ENCODE results near the gene MT1G.
A peak's percentile ranks its signal among the peaks of the same experiment; 100 is the strongest.
"Not testable (repeated sequence)": the region's sequence is repeated elsewhere in the genome, so short reads cannot be mapped to it uniquely, and the experiment has no call there.

The MT1G gene

DNA sequence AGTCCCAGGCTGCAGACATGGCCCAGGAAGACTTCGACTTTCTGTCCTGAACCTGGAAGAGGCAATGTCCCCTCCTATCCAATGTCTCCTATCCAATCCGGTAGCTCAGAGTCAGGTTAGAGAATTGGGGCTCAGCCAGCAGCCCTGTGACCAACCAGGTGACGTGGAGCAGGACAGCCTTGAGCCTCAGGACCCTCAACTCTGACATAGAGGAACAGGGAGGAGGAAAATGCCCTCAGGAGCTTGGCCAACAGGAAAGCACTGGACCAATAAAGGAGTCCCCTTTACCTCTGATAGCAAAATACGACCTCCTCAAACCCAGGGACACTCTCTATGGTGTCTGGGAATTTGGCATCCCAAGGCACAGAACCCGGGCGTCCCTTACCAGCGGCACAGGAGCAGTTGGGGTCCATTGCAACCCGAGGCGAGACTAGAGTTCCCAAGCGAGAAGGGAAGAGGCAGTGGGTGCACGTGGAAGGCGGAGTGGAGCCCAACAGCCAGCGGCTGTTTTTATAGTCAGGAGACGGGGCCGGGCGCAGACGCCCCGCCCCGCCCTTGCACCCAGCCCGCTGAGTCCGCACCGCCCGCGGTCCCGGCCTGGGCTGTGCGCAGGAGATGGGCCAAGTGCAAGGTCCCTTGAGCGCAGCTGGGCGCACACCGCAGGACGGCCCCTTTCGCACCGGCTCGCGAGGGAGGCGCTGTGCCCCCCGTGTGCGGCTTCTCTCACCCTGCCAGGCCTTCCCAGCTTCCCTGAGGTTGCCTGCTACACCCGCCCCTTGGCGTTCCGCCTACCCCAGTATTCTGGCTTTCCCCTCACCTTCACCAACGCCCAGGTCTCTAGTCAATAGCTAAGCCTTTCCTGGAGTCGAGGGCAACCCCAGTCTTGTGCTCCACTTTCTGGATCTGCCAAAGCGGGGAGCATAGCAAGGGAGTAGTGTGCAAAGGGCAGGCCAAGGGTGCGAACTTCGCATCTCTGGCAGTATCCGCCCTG, at the start of gene MT1G:
Gene MT1G (minus strand): TSS at position 485 of the 991 bp plus-strand sequence. CDS start 72 bp downstream, at position 413.
- DNase-seq: no peak
- in situ Hi-C loops (cut with HindIII; ENCODE audit: low pct_ligation_motif_present, low pct_unique_long_range_greater_than_20kb, low sequenced_read_pairs): no loop called here

DNA sequence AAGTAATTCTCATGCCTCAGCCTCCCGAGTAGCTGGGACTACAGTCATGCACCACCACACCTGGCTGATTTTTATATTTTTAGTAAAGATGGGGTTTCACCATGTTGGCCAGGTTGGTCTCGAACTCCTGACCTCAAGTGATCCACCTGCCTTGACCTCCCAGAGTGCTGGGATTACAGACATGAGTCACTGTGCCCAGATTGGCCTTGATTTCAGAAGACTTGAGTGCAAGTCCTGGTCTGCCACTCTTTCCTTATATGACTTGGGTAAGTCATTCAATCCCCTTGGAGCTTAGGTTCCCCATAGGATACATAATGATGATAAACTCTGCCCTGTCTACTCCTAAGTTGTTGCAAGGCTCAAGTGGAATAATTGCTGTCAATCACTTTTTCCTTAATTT, 49.7 kb upstream of the MT1G start:
- in situ Hi-C loops (cut with HindIII; ENCODE audit: low pct_ligation_motif_present, low pct_unique_long_range_greater_than_20kb, low sequenced_read_pairs); DNase-seq: not testable (repeated sequence)

DNA sequence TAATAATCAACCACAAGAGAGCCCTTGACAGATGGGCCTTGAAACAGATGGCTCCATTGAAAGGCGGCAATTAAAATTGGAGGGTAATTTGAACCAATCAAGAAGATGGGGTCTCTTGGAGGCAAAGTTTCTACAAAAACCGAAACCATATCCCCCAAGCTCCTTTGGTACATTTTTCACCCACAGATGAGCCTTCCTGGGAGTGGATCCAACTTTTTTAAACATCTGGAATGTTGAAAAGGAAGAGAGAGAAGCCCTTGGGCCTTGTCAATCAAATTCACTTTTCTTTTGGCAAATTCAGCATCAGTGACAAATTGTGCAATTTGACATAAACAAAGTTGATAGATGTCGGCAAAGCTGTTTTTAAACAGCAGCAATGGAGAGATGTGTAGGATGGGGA, 48.9 kb upstream of the MT1G start:
- in situ Hi-C loops (cut with HindIII; ENCODE audit: low pct_ligation_motif_present, low pct_unique_long_range_greater_than_20kb, low sequenced_read_pairs): no loop called here
- DNase-seq: no peak

DNA sequence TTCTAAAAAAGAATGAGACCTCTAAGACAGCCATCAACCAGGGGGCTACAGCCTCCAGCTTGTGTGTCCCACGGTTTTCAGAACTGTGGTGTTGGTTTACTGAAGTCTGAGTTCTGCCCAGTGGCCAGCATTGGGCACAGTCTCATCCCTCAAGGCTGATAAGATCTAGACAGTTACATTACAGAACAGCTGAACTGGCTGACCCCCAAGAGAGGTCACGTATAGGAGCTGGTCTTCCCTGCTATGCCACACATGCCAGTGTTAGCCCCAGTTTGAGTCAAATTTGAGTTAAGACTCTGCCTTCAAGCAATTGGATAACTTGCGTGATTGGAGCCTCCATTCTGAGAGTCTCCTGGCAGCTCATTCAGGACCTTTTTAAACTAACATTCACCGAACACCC, 47.3 kb upstream of the MT1G start:
- in situ Hi-C loops (cut with HindIII; ENCODE audit: low pct_ligation_motif_present, low pct_unique_long_range_greater_than_20kb, low sequenced_read_pairs): no loop called here
- DNase-seq: no peak

DNA sequence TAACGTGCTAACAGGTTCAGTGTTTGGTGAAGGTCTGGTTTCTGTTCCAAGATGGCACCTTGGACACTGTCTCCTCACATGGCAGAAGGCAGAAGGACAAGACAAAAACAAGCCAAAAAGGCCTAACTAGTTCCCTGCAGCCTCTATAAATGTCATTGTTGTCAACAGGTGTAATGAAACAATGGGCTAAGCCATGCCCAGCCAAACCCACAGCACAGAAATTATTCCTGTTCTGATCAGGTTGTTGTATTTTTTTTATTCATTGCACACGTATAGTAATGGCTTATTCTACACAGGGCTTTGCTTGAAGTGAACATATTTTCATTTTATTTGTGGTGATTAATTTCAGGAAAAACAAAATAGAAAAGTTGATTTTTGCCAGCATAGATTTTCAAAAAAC, 45.9 kb upstream of the MT1G start:
- in situ Hi-C loops (cut with HindIII; ENCODE audit: low pct_ligation_motif_present, low pct_unique_long_range_greater_than_20kb, low sequenced_read_pairs): no loop called here
- DNase-seq: no peak

DNA sequence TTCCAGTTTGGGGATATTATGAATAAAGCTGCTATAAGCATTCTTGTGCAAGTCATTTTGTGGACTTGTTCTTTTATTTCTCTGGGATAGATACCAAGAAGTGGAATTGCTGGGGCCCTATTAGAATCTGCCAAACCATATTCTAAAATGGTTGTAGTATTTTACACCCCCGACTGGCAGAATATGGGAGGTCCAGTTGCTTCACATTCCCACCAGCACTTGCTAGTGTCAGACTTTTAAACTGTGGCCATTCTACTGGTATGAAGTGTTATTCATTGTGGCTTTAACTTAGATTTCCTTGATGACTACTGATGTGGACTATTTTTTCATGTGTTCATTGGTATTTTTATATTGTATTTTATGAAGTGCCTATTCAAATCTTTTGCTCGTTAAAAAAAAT, 44.0 kb upstream of the MT1G start:
- in situ Hi-C loops (cut with HindIII; ENCODE audit: low pct_ligation_motif_present, low pct_unique_long_range_greater_than_20kb, low sequenced_read_pairs): no loop called here
- no peak for DNase-seq

DNA sequence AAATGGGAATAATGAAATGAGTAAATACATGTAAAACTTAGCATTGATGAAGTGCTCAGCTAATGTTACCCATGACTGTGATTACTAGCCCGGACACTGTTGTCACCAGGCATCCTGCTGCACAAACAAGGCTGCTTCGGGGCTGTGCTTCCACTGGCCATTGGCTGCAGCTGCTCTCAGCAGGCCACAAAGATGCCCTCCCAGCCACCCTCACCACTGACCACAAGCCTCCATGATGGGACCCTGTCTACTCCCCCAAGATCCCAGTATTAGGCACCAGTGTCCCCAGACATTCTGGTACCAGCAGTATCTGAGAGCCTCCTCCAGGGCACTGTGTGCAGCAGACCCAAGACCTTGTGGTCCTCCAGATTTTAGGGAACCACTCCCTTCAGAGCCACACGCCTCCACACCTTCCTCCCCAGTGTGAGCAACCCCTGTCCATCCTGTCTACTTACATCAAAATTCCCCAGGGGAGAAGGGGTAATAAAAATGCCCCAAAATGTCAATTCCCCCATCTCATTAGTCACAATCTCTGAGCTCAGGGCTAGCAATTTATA, 42.4 kb upstream of the MT1G start:
- no peak for DNase-seq
- in situ Hi-C loops (cut with HindIII; ENCODE audit: low pct_ligation_motif_present, low pct_unique_long_range_greater_than_20kb, low sequenced_read_pairs): no loop called here

DNA sequence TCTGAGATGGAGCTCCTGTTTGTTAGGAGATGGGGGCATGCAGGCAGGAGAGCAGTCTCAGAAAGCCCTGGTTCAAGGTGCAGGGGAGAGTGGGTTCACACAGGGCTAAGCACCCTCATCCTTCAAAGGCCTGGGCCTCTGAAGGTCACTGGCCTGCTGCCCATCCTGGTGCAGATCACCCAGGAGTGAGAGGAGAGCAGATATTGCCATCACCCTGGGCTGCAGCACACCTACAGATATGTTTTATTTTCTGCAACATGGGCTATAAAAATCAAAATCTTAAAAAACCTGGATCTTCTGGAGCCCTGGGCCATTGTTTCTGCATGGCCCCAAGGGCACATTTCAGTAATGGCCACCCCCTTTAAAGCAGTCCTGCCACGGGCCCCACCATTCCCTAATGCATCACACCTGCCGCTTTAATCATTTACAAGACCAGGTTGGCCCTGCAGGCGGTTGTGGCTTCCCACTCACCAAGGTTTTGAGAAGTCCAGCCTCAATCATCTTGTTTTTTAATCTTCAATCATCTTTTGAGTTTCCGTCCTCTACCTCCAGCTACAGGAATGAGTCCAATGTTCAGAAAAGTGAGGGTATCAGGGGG, 41.7 kb upstream of the MT1G start:
- in situ Hi-C loops (cut with HindIII; ENCODE audit: low pct_ligation_motif_present, low pct_unique_long_range_greater_than_20kb, low sequenced_read_pairs): no loop called here
- DNase-seq: no peak

DNA sequence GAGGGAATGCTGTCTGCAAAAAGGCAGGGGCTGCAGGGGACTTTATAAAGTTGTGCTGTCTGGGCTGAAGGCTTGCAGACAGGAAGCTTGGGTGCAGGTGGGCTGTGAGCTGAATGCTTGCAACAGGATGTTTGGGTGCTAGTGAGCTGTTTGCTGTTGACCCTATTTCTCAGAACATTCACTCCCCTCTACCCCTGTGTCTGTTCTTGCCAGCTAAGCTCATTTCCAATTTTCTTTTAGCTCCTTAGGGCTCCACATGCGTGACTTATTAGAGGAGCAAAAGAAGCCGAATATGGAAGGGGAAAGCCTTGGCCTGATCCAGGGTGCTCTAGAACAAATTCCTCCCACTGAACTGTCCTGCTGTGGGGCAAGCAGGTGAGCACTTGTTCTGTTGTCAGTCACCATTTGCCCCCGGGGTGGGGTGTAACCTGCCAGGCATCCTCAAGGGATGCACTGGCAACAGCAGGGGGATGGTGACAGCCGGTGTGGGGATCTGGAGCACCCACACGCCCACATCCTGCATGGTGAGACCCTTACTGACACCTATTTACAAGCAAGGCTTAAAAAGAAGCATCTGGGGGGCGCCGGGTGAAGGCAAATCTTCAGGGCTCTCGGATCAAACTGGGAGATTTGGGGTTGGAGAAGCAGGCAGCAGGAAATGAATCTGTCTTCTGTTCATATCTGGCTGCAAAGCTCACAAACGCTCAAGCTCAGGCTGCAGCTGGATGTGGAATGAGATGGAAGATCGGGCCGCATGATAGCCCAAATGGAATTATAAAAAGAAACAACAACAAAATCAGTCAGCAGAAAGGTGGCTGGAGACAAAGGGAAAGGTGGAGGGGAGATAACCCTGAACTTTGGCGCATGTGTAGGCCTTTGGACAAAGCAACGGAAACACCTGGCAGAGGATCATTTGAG, 40.9 kb upstream of the MT1G start:
- in situ Hi-C loops (cut with HindIII; ENCODE audit: low pct_ligation_motif_present, low pct_unique_long_range_greater_than_20kb, low sequenced_read_pairs): no loop called here
- no peak for DNase-seq

DNA sequence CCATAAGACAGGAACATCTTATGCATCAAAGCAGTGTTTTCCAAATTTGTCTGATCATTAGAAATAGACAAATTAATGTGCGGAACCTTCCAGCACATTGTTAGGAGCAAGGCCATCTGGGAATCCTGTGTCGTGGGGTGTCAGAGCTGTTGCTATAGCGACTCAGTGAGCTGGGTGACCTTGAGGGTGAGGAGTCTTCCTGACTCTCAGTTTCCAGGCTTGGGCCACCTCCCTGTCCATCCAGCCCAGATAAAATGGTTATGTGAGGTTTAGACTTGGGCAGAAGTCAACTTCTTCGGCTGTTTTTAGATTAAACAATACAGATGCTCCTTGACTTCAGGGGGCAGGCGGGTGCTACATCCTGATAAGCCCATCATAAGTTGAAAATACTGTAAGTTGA, 35.0 kb upstream of the MT1G start:
- no peak for DNase-seq
- in situ Hi-C loops (cut with HindIII; ENCODE audit: low pct_ligation_motif_present, low pct_unique_long_range_greater_than_20kb, low sequenced_read_pairs): no loop called here

DNA sequence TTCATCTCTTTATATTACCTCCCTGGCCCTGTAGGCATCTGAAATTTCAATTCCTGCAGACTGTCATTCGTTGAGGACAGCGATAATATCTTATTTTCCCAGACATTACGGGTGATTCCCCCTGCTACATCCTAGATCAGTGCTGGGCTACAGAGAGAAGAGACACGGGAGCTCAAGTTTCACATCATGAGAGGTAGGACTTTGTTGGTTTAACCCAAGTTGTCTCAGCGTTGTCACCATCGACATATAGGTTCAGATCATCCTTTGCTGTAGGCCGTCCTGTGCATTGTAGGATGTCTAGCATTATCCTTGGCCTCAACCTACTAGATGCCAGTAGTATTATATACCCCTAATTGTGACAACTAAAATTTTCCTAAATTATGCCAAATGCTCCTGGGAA, 33.7 kb upstream of the MT1G start:
- DNase-seq: no peak
- in situ Hi-C loops (cut with HindIII; ENCODE audit: low pct_ligation_motif_present, low pct_unique_long_range_greater_than_20kb, low sequenced_read_pairs): no loop called here

DNA sequence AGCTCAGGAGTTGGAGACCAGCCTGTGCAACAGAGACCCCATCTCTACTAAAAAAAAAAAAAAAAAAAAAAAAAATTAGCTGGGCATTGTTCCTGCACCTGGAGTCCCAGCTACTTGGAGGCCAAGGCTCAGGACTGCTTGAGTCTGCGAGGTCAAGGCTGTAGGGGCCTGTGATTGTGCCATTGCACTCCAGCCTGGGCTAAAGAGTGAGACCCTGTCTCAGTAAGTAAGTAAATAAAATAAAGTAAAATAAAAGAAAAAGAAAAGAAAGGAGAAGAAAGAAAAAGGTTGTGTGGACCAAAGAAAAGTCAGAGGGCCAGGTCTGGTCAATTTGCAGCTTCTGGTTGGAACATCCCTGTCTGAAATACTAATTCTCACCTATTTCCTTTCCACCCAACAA, 32.8 kb upstream of the MT1G start:
- in situ Hi-C loops (cut with HindIII; ENCODE audit: low pct_ligation_motif_present, low pct_unique_long_range_greater_than_20kb, low sequenced_read_pairs): no loop called here

DNA sequence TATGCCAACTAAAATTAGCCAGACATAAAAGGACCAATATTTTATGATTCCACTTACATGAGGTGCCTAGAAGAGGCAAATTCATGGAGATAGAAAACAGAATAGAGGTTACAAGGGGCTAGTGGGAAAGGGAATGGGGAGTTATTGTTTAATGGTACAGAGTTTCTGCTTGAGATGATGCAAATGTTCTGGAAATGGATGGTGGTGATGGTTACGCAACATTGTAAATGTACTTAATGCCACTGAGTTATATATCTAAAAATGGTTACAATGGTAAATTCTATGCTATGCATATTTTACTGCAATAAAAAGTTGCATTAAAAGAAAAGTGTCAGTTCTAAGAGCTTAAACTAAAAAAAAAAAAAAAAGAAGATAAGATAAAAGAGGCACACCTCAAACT, 32.3 kb upstream of the MT1G start:
- in situ Hi-C loops (cut with HindIII; ENCODE audit: low pct_ligation_motif_present, low pct_unique_long_range_greater_than_20kb, low sequenced_read_pairs): no loop called here
- no peak for DNase-seq

More for the DNA sequence above, 32.8 kb upstream of the MT1G start:
- DNase-seq: no peak

DNA sequence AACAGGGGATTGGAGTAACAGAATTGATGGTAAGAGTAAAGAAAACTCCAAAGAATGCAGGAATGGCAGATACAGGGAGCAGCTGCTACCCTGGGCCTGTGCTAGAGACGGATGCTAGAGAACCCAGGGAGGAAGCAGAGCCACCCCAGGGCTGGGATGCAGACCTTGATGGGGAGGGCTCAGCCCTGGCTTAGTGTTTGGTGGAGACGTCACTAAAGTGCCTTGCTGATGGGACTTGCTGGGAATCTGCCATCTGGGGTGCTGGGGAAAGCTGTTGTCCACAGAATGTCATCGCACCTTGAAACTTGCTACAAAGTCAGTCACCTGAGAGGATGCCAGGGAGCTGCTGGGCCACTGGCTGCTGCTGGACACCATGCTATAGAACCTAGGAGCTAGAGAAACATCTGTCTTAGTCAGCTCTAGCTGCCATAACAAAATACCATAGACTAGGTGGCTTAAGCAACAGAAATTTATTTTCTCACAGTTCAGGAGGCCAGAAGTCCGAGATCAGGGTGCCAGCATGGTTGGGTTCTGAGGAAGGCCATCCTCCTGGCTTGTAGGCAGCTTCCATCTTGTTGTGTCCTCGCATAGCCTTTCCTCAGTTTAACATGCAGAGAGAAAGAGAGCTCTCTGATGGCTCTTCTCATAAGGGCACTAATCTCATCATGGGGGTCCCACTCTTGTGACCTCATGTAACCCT, 29.7 kb upstream of the MT1G start:
- DNase-seq: no peak
- in situ Hi-C loops (cut with HindIII; ENCODE audit: low pct_ligation_motif_present, low pct_unique_long_range_greater_than_20kb, low sequenced_read_pairs): no loop called here

DNA sequence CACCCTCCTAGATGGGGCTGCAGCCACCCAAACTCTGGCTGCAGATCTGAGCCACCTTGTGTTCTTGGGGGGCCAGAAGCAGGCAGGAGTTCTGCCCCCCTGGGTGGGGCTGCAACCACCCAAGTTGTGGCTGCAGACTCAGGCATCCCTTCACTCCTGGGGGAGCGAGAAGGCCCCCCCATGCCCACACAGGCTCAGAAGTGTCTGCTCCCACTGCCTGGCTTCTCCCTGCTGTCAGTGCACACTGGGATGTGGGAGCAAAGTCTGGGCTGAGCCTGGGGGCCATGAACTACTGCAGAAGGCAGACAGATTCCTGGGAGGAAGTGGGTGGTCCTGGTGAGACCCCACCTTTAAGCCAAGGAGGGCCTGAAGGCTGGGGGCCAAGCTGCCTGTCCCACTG, 27.4 kb upstream of the MT1G start:
- no peak for DNase-seq
- in situ Hi-C loops (cut with HindIII; ENCODE audit: low pct_ligation_motif_present, low pct_unique_long_range_greater_than_20kb, low sequenced_read_pairs): no loop called here

DNA sequence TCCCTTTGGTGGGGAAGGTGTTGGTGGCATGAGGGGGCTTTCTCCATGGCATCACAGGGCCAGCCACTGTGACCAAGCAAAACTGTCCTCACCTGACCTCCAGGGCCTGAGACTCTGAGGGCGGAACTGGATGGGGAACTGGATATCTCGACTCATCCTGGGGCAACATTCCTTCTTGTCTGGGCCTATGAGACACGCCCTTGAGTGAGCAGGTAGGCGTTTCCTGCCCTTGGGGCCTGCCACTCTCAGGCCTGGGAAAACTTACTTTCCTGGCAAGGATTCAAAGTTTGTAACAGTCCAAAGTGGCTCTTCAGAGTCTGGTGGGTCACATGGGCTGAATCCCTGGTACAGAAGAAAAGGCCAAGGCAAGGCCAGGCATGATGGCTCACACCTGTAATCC, 24.0 kb upstream of the MT1G start:
- in situ Hi-C loops (cut with HindIII; ENCODE audit: low pct_ligation_motif_present, low pct_unique_long_range_greater_than_20kb, low sequenced_read_pairs): no loop called here
- DNase-seq: peak; percentile 18

DNA sequence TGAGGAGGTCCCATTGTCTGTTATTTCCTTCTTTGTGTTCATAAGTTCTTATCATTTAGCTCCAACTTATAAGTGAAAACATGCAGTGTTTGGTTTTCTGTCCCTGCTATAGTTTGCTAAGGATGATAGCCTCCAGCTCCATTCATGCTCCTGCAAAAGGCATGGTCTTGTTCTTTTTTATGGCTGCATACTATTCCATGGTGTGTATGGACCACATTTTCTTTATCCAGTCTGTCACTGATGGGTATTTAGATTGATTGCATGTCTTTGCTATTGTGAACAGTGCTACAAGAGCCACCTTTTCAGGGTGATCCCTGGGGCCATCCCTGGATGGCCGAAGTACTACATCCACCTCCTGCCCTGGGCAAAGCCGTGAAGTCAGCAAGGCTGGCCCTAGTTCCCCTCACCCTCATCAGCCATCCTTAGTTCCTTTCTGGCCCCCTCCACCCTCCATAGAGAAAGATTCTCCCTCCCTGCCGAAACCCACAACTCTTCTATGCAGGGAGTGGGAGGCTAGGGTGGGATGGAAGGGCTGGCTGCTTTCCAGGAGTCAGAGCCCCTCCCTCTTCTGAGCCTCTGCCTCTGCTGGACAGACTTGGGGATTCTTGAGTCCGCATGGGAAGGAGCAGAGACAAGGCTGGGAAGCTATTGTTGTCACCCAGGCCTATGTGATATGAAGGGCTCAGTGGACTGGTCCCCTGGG, 22.7 kb upstream of the MT1G start:
- in situ Hi-C loops (cut with HindIII; ENCODE audit: low pct_ligation_motif_present, low pct_unique_long_range_greater_than_20kb, low sequenced_read_pairs): no loop called here
- DNase-seq: no peak

DNA sequence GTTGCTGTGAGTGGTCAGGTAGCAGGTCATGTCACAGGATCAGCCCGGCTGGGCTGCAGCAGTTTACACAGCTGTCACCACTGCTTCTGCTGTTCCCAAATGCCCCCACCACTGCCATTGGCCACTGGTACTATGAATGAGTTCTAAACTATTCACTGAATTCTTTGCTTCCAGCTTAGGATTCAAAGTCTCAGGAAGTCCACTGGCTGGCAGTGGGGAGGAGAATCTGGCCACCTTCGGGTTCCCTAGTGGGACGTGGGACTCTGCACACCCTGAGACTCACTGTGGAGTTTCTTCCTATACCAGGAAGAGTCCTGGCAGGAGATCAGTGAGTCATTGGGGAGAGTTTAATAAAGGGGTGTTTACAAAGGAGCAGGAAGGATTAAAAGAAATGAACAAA, 21.3 kb upstream of the MT1G start:
- in situ Hi-C loops (cut with HindIII; ENCODE audit: low pct_ligation_motif_present, low pct_unique_long_range_greater_than_20kb, low sequenced_read_pairs): no loop called here
- DNase-seq: no peak
